Measurements from ENCODE around the gene LACTB. TPM values are rescaled to one million over a fixed set of nuclear protein-coding genes. Genes with fewer than 3 reads are reported as not detected.

The LACTB gene
- total and polyA plus RNA-seq, 10 of the 15 experiments (the other 5 are each of a cell fraction or from before 2014, with no cell fraction given): 5.0 to 35.3 (median 16.6) TPM

DNA sequence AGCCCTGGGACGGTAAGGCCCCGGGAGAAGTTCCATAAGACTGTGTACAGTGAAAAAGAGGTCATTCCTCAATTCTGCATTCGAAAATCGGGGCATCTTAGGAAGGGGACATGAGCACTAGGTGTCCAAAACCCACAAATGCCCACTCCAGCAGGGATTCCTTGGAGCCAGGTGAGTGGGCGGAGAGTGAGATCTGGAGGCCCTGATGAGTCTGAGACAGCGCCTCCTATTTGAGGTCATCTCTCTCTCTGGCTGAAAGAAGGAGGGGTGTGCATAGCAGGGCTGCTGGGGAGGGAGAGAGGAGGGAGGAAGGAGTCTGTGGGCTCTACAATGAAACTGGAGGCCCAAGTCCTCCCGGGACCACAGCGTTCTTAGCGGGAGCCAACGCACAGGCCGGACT is 38.1 kb upstream of the LACTB start:
- SMC1A ChIA-PET (ENCODE audit: uncharacterized antibody, unreplicated experiment): no interaction called here
- H3K27me3 ChIP-seq (replicated peaks in 1 of 2; ENCODE audit: control insufficient read depth in 2 of 2, insufficient read depth in 2 of 2, low read length in 1 of 2): no peaks in the 10 kb centered on the region
- H4K20me1 ChIP-seq (ENCODE audit: control insufficient read depth, insufficient read depth): no peaks in the 10 kb centered on the region; the same call in 1 of the 2 replicates
- CTCF ChIA-PET: interaction anchor here (1.6 kb wide), 1 partner anchor 36 kb away, joined by 4 read pairs; no protein-coding TSS in a partner anchor
- DNase-seq (ENCODE audit: low read depth, low spot score): no peak
- POLR2A ChIA-PET: no interaction called here
- intact Hi-C loops (cut with micrococcal nuclease; ENCODE audit: unreplicated experiment): no loop called here
- no peak overlapping the region for H3K4me2 ChIP-seq (ENCODE audit: control insufficient read depth, insufficient read depth)
- no peak overlapping the region for H2AFZ ChIP-seq (ENCODE audit: control insufficient read depth, low read depth, low read length)
- no peak overlapping the region for H3K4me3 ChIP-seq
- RAD21 ChIA-PET (ENCODE audit: unreplicated experiment): no interaction called here
- H3K79me2 ChIP-seq (ENCODE audit: control insufficient read depth, insufficient read depth, low read length): no peaks in the 10 kb centered on the region
- TF ChIP-seq BMI1 (IDR thresholded peaks at IDR 0.05; ENCODE audit: borderline replicate concordance): no peak
- no peak for TF ChIP-seq KDM1A (IDR thresholded peaks at IDR 0.05; ENCODE audit: borderline replicate concordance)
- H3K9me3 ChIP-seq (replicated peaks; ENCODE audit: control insufficient read depth, insufficient read depth, low read length): no peaks in the 10 kb centered on the region
- in situ Hi-C loops (cut with MboI): loop anchor here (10.0 kb wide), 1 partner anchor 309 kb away; no protein-coding TSS in a partner anchor
- no peaks in the 10 kb centered on the region for H3K36me3 ChIP-seq (ENCODE audit: control insufficient read depth in 2 of 2, insufficient read depth in 2 of 2, low read length in 1 of 2)
- FAIRE-seq: no peak
- H3K4me1 ChIP-seq (ENCODE audit: control insufficient read depth, insufficient read depth, low read length): no peaks in the 10 kb centered on the region
- no peak overlapping the region for H3K9ac ChIP-seq (ENCODE audit: control insufficient read depth, insufficient read depth, low read length)
- WGBS (ENCODE audit: insufficient coverage, insufficient replicate concordance, low lambda C conversion rate, missing lambda C conversion rate): 63% methylated on average over 11 of the region's 11 CpGs
- no peak overlapping the region for H3K27ac ChIP-seq (ENCODE audit: control insufficient read depth, insufficient read depth)
- no peak for ATAC-seq
- BruUV-seq (replicated peaks): no TSS peak

- intact Hi-C loops (cut with micrococcal nuclease; ENCODE audit: unreplicated experiment) (no loop called here), in situ Hi-C loops (cut with MboI) (loop anchor here (10.0 kb wide), 1 partner anchor 310 kb away; no protein-coding TSS in a partner anchor)
- Histone ChIP-seq H3K36me3 (ENCODE audit: control insufficient read depth in 2 of 2, insufficient read depth in 2 of 2, low read length in 1 of 2) (no peaks in the 10 kb centered on the region), H3K9me3 (replicated peaks; ENCODE audit: control insufficient read depth, insufficient read depth, low read length) (no peaks in the 10 kb centered on the region), H4K20me1 (ENCODE audit: control insufficient read depth, insufficient read depth) (no peaks in the 10 kb centered on the region), H3K27me3 (replicated peaks in 1 of 2; ENCODE audit: control insufficient read depth in 2 of 2, insufficient read depth in 2 of 2, low read length in 1 of 2) (no peaks in the 10 kb centered on the region; a peak in 1 of 4 replicates), H3K9ac (ENCODE audit: control insufficient read depth, insufficient read depth, low read length) (no peak overlapping the region), H3K27ac (ENCODE audit: control insufficient read depth, insufficient read depth) (no peak overlapping the region), H3K4me2 (ENCODE audit: control insufficient read depth, insufficient read depth) (no peak overlapping the region), H2AFZ (ENCODE audit: control insufficient read depth, low read depth, low read length) (no peak overlapping the region), H3K79me2 (ENCODE audit: control insufficient read depth, insufficient read depth, low read length) (no peaks in the 10 kb centered on the region), H3K4me3 (no peak overlapping the region), H3K4me1 (ENCODE audit: control insufficient read depth, insufficient read depth, low read length) (no peaks in the 10 kb centered on the region)
- ChIA-PET CTCF (interaction anchor here (1.6 kb wide), 1 partner anchor 38 kb away, joined by 4 read pairs; no protein-coding TSS in a partner anchor), RAD21 (ENCODE audit: unreplicated experiment) (no interaction called here), SMC1A (ENCODE audit: uncharacterized antibody, unreplicated experiment) (no interaction called here), POLR2A (no interaction called here)
- no peak for DNase-seq (ENCODE audit: low read depth, low spot score)
- ATAC-seq: no peak
- TF ChIP-seq KDM1A (IDR thresholded peaks at IDR 0.05; ENCODE audit: borderline replicate concordance): no peak
- TF ChIP-seq ZNF622 (IDR thresholded peaks at IDR 0.05): no peak
- no peak for TF ChIP-seq FOS (IDR thresholded peaks at IDR 0.05; ENCODE audit: borderline replicate concordance, extremely low read depth, insufficient read length)
- no peak for TF ChIP-seq CREB1 (IDR thresholded peaks at IDR 0.05; ENCODE audit: low read depth)
- TF ChIP-seq CBX5 (IDR thresholded peaks at IDR 0.05; ENCODE audit: low read depth): no peak
- TF ChIP-seq POLR2AphosphoS5 (IDR thresholded peaks at IDR 0.05; ENCODE audit: low read length): no peak
- BruUV-seq (replicated peaks): no TSS peak
- FAIRE-seq: no peak
- 60% methylated on average over 1 of the region's 1 CpG for WGBS (ENCODE audit: insufficient coverage, insufficient replicate concordance, low lambda C conversion rate, missing lambda C conversion rate)
These were observed 36.9 kb upstream of the LACTB start for GRCh38 chr15:63084806-63085205.
